K562 (cell line): ENCODE results near the gene CA7. TPM values are rescaled to one million over a fixed set of nuclear protein-coding genes. Genes with fewer than 3 reads are reported as not detected.
A peak's percentile ranks its signal among the peaks of the same experiment; 100 is the strongest.

Experiments
- AFF1 ChIP-seq, 2 experiments: fragments of 450-650 bp; IDR thresholded peaks; 2 replicates each; pipeline ENCODE4 v1.6.1; 2018; ENCODE audit warnings: mild to moderate bottlenecking in 2 of 2, low read depth in 1 of 2; ENCODE audit not compliant: partially characterized antibody in 2 of 2
- CHD1 ChIP-seq: fragments of 200-600 bp; sonication (generic); IDR thresholded peaks from one replicate; pipeline ENCODE4 v1.6.1; 2012; ENCODE audit warnings: mild to moderate bottlenecking, moderate library complexity, low read length, inconsistent platforms
- ETV1 ChIP-seq: fragments of 450-650 bp; conservative IDR thresholded peaks from 2 replicates; pipeline ENCODE4 v1.6.1; 2016; ENCODE audit warnings: missing genetic modification characterization, control low read depth, low read depth, missing compliant biosample characterization
- JUNB ChIP-seq: fragments of 450-650 bp; formaldehyde crosslinking; conservative IDR thresholded peaks from 2 replicates; pipeline ENCODE4 v1.4.0; 2020; ENCODE audit warnings: mild to moderate bottlenecking
- MEF2A ChIP-seq: IDR thresholded peaks from 2 replicates; pipeline ENCODE4 v1.6.1; 2011; ENCODE audit warnings: low read depth, mild to moderate bottlenecking, low read length, moderate library complexity; ENCODE audit not compliant: control insufficient read depth
- NR1H2 ChIP-seq: sonication (generic); formaldehyde crosslinking; IDR thresholded peaks from 2 replicates; pipeline ENCODE4 v1.4.0; 2020; ENCODE audit warnings: mild to moderate bottlenecking, missing genetic modification reagents
- POLR3A ChIP-seq: IDR thresholded peaks from 2 replicates; pipeline ENCODE4 v1.6.1; 2011; ENCODE audit warnings: borderline replicate concordance, mild to moderate bottlenecking, moderate library complexity; ENCODE audit not compliant: insufficient read length, insufficient read depth; ENCODE audit errors: extremely low read depth
- RREB1 ChIP-seq: fragments of 250-450 bp; sonication (Bioruptor Pico); IDR thresholded peaks from 2 replicates; pipeline ENCODE4 v1.4.0; 2020
- SMARCC2 ChIP-seq: fragments of 450-650 bp; IDR thresholded peaks from 2 replicates; pipeline ENCODE4 v1.6.1; 2017; ENCODE audit warnings: antibody characterized with exemption, moderate library complexity, mild to moderate bottlenecking, low read depth
- TSC22D4 ChIP-seq: fragments of 450-650 bp; IDR thresholded peaks from 2 replicates; pipeline ENCODE4 v1.6.1; 2016; ENCODE audit warnings: missing genetic modification characterization, missing biosample characterization, control low read depth
- TSHZ1 ChIP-seq: fragments of 250-450 bp; sonication (Bioruptor Pico); IDR thresholded peaks from 2 replicates; pipeline ENCODE4 v1.4.0; 2020; ENCODE audit warnings: mild to moderate bottlenecking, moderate library complexity
- ZNF224 ChIP-seq: sonication (generic); formaldehyde crosslinking; IDR thresholded peaks from 2 replicates; pipeline ENCODE4 v1.8.0; 2022; ENCODE audit warnings: mild to moderate bottlenecking, missing genetic modification reagents
- ZNF347 ChIP-seq: fragments of 450-650 bp; formaldehyde crosslinking; IDR thresholded peaks from 2 replicates; pipeline ENCODE4 v1.4.0; 2020; ENCODE audit warnings: low read depth, mild to moderate bottlenecking, moderate library complexity
- ZNF76 ChIP-seq: fragments of 250-450 bp; sonication (Bioruptor Pico); IDR thresholded peaks from 2 replicates; pipeline ENCODE4 v1.4.0; 2020; ENCODE audit warnings: mild to moderate bottlenecking, moderate library complexity, borderline replicate concordance
- polyA plus RNA-seq, 8 experiments: library from polyadenylated mRNA; depleted of rRNA in 4 of 8; stranded (reverse) in 5 of 8; unstranded in 3 of 8; fragments of >200 nt; fragmentation: Nextera tagmentation in 2 of 8; fragmentation: Illumina TruSeq in 1 of 8; extraction: Ambion mirVana in 2 of 8; extraction: Trizol in 1 of 8; gene quantifications; 2 replicates each; pipeline versions ENCODE4 v1.2.1 to v1.2.3, GENCODE V29; 2011 to 2014; ENCODE audit warnings: inconsistent platforms in 1 of 8, missing spikeins in 1 of 8
- total RNA-seq, 7 experiments: library from RNA; depleted of rRNA in 6 of 7; stranded (reverse); fragments of >200 nt in 6 of 7; fragmentation: Illumina TruSeq in 2 of 7; extraction: Trizol in 2 of 7; gene quantifications; 2 replicates each; pipeline versions ENCODE4 v1.2.1 to v1.2.3, GENCODE V29; 2011 to 2021; ENCODE audit warnings: low replicate concordance in 1 of 7

Gene CA7
- total and polyA plus RNA-seq, 9 of the 15 experiments (the other 6 are each of a cell fraction or from before 2014, with no cell fraction given) = 0.03 to 0.07 (median 0.05) TPM; not detected in 5

GRCh38 chr16:66899310-66899944 is 55.2 kb downstream of the CA7 start (continued):
- TF ChIP-seq AFF1 (IDR thresholded peaks at IDR 0.05; ENCODE audit: low read depth in 1 of 2, partially characterized antibody in 2 of 2) = no peak
- TF ChIP-seq ZNF224 (CRISPR knock-in tag) = no peak
- TF ChIP-seq ZNF347 = no peak
- TF ChIP-seq NR1H2 (CRISPR knock-in tag) = no peak
- TF ChIP-seq ETV1 (tag) = no peak
- no peak for TF ChIP-seq TSHZ1
- no peak for TF ChIP-seq JUNB (CRISPR knock-in tag)
- 0 out of 2 replicates have a peak, but pooled peaks have one; percentile 40 for TF ChIP-seq ZNF76 (CRISPR knock-in tag)
- TF ChIP-seq RREB1 (CRISPR knock-in tag) = no peak
- TF ChIP-seq SMARCC2 = no peak
- no peak for TF ChIP-seq MEF2A
- TF ChIP-seq TSC22D4 (tag) = no peak
- TF ChIP-seq CHD1 = no peak
- no peak for TF ChIP-seq POLR3A
